ENCODE data around the gene TNS3.

The TNS3 gene

DNA sequence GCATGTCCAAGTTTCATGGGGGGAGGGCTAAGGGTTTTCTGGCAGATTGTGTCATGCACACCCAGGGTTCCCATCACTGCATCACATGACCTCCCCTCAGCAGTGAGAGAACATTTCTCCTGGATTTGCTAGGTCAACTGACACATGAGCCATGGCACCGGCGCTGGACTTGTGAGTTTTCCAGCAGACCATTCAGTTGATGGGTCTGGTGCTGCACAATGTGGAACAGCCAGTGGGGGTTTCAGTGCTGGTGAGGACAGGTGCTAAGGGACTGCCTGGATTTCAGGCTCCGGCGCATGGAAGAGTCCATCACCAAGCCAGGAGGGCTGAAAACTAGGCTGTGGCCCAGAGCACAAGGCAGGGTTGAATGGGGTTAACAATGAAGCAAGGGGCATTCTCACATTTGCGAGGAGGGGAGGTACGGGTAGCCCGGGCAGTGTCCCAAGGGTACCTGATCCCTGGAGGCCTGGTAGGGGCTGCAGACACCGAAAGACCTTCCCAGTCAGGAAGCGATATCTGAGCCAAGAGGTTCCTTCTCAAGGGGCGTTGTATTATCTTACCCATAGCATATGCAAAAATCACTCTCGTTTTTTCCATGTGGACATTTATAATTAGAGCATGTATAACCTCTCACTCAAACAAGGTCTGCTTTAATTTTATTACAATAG lies 203.0 kb downstream of the TNS3 start:
- no peak for DNase-seq

DNA sequence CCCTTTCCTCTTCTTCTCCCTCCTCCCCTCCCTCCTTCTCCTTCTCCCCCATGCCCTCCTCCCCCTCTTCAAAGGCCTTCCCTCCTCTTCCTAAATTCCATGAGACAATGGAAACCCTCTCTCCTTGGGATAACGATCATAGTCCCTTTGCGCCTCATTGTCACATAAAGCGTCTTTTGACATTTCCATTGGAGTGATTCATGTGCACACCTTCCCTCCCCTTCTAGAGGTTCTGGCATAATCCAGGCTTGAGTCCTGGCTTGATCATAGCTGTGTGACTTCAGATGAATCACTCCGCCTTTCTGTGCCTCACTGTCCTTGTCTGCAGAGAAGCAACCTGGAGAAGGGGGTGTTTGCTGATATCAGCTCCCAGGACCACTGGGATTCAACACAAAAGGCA lies 204.2 kb downstream of the TNS3 start:
- no peak for DNase-seq

DNA sequence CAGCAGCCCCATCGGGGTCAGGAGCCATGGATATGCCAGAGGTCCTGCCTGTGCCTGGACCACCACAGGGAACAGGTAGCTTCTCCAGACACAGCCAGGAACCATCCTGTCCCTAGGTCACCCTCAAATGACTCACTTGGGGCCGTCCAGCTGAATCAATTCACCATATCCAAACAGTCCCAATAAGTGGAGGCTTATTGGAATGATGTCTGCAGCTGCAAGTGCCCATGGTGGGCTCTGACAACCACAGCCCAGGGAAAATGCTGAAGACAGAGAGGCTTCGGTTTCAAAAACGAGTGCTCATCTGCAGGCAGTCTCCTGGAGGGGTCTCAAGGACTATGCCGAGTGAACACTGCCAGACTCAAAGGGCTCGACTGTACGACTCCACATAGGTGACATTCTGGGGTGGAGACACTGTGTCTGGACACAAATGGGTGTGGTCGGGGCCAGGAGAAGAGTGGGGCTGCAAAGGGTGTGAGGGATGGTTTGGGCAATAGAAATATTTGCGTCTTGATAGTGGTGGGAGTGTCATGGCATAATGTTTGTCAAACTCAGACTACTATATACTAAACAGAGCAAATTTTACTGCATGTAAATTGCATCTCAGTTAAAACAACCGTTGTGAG lies 204.8 kb downstream of the TNS3 start:
- DNase-seq: no peak

DNA sequence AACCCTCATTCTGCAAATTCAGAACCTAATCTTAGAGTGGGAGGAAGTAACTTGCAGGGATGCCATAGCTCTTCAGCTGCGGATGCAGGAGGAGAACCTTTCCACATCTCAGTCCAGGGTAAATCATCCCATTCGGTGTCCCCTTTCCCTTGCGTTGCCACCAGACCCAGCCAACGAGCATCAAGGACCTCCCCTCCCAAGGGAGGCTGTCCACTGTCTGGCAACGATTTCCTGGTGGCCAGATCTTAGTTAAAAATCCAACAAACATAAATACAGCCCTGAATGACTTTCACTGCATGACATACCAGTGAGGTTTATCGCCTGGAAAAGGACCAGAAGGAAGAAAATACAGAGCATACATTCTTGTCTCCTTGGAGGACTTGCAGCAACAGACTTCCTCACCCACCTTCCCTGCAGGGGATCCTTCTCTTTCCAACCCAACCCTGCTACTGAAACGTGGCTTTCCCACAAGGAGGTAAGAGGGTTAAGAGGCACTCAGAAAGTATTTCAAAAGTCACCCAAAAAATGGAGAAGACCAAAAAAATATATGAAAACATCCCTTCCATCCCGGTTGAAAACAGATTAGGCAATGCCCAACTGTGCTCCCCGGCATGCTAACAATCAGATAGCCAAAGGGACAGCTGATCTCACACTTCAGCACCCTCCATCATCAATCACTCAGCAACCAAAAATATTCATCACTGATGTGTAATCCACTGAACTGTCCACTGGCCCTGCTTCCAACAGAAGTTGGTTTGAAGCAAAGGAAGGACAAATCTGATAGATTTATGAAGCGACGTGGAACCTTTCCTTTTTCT lies 206.6 kb downstream of the TNS3 start:
- no peak for DNase-seq

DNA sequence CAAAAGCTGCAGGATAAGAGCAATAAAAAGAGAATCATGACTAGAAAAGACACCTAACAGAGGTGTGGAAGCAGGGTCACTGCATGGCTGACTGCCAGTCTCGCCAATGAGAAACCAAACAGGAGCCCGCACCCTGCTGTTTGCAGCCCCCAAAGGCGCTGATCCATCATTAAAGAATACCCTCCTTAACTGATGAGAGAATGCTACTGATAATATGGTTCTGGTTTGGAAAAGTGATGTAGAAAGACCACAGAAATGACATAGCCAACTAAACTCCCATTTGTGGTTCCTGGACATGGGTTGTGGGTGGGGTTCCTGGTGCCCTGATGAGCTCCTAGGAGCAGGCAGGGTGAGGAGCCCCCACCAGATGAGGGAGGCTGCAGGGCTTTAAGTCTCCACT lies 207.4 kb downstream of the TNS3 start:
- DNase-seq: no peak

DNA sequence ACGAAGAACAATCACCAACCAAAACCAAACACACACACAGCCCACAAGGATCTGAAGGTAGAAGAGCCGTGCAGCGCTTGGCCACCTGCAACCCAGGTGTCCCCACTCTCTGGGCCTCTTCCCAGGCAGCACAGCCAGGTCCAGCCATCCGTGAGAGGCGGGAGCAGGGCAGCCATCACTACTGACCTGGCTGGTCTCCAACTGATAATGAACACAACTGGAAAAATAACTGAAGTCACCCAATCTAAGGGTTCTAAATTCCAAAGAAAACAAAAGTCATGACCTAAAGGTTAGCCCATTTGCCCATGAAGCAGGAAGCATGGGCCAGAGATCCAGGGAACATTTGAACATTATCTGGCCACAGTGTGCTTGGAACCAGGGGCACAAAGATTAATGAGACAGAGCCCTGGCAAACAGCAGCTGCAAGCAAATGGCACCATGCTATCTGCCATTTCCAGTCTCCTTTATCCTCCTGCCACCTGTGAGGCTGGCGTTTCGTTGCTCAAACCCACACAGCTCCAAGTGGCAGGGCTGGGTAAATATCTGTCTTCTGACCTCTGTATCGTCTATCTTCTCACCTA lies 207.9 kb downstream of the TNS3 start:
- no peak for DNase-seq

DNA sequence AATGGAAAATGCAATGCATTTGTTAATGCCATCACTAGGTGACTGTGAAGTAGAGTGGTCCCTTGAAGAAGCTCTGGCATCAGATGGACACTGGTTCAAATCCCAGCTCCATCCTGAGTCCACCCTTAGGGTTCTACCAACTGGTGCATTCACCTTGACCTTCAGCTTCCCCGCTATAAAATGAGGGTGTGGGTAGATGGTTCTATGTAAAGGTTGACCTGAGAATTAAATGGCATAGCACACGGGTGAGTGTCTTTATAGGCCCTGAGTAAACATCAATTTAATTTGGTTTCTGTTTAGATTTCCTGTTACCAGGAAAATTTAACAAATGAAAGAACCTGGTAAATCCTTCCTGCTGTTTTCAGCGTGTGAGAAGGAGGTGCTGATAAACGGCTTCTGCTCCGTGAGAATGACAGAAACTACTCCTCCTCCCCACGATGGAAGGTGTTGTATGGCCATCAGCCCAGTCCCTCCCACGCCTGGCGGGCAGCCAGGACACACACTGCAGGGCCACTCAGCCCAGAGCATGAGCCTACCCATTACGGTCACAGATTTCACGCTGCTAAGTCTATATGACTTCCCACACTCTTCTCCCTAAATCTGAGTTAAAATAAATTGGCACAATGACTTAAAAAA lies 210.1 kb downstream of the TNS3 start:
- no peak for DNase-seq

DNA sequence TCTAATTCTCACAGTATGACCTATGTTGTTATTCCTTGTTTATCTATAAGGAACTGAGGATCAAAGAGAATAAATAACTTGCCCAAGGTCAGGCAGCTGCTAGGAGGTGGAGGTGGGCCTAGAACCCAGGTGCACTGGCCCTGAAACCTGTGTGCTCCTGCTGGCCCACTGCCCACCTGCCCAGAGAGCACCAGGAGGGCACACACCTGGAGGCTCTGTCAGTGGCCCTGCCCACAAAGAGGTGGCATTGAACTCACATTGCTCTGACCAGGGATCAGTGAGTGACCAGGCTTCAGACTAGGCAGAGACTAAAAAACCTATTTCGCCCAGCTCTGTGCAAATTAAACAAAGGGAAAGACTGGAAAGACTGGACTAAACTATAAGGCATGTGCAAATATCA lies 210.6 kb downstream of the TNS3 start:
- DNase-seq: no peak

DNA sequence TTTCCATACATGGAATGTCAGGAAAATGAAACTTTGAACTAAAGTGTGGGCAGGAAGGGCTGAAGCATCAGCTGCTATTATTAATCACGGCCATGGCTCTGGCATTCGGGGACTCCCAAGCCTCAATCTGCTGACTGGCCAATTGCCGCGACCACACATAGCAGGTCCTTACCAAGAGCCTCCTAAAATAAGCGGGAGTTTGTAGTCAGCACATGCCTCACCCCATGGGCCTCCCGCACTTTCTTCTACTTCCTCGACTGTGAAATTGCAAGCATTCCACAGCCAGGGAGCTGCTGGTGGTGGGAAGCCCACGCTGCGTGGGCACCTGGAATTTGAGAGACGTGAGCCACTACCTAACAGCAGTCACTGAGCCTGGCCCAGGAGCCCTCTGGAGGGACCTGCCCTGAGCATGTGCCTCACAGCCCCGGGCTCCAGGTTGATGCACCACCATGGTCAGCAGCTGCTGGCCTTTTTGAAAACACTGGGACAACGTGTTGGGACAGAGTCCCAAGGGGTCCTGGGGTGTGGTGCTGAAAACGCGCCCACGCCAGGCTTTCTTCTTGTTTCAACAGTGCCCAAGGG lies 211.4 kb downstream of the TNS3 start:
- no peak for DNase-seq

DNA sequence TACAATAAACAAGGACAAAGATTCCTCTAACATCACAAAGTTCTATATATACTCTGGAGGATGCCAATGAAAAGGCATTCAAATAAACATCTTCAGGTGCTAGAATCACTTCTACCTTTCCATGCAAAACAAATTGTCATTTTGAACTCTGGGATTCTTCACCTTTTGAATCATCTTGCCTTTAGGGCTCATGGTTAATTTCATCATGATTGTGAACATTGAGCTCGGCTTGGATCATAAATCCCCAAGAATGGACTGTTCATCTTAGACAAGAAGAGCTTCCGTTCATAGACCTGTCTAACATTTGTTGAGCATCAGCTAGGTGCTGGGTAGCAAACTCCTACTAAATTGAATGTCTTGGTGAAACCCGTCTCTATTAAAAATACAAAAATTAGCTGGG lies 212.2 kb downstream of the TNS3 start:
- no peak for DNase-seq

DNA sequence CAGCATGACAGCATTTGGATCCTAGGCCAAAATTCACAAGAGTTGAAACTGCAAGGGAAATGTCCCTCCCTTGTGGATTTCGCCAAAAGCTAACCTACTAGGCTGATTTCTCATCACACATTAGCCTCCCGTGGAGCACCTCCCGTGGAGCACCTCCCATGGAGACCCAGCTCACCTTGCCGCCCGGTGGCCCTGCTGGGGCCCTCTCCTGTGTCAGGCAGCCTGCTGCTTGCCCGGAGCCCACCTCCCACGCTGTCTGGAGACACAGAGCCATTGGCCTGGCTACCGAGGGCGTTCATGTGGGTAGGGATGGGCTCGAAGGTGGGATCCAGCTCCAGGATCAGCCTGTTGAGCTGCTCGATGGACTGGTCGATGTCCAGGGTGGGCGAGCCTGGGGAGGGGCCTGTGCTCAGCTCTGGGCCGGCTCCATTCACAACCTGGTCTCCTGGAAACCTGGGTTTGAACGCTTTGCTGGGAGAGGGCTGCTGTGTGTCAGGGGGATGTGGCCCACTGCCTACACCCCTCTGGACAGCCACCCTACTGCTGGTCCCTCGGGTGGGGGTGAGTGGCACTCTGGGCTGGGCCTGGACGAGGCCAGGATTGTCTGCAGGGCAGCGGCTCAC lies 213.6 kb downstream of the TNS3 start:
- no peak for DNase-seq

DNA sequence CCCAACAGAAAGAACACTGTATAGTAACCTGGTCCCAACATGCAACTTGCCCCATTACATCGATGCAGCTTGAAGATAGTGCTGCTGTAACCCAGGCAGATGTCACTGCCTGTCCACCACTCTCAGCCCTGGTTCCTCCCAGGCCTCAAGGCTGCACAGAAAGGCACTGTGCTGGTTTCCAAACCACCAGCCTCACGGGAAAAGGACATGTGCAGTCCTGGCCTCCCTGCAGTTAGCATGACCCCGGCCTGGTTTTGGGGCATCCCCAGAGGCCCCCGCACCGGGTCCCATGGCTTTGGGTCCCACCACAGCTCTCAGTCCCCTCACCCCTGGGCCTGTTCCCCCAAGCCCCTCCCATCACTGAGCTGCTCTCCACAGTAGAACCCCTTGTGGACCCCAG lies 214.5 kb downstream of the TNS3 start:
- DNase-seq: no peak

DNA sequence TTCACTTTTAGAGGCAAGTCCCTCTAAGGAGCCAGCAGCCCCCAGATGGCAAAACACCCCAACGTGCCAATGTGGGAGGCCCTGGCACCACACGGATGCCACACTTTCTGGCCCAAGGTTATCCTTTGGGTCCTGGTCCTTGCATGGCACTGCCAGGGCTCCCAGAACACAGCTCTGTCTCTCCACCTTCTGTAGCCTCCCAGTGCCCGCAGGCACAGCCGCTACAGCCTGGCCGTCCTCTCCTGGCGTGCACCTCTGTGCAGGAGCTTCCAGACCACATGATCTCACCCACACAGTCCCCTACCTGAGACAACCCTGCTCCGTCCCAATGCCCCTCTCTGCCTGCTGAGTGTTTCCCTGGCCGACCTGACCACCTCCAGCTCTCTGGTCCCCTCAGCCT lies 215.0 kb downstream of the TNS3 start:
- no peak for DNase-seq

DNA sequence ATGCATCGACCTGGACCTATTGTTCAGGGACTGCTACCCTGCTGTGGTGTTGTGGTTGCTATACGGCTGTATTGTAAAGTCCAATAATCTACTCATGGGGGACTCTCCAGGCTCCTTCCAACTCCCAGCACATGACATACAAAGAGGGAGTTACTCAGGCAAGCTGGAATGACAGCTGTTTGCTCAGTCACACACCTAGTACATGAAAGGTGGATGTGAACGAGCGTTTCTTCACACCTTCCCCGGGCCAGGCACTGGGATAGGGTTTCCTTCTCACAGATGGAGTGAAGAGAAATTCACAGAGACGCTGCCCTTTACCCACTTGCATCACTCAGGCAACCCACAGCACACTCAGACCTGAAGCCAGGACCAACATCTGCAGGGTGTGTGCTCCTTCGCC lies 215.7 kb downstream of the TNS3 start:
- DNase-seq: no peak

DNA sequence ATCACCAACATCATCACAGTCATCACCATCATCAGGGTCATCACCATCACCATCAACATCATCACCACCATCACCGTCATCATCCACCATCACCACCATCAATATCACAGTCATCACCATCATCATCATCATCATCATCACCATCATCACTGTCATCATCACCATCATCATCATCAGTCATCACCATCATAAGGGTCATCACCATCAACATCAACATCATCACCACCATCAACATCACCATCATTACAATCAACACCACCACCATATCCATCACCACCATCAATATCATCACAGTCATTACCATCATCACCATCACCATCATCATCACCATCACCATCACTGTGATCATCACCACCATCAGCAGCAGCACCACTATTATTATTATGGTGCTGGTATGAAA lies 218.9 kb downstream of the TNS3 start:
- DNase-seq: no peak

DNA sequence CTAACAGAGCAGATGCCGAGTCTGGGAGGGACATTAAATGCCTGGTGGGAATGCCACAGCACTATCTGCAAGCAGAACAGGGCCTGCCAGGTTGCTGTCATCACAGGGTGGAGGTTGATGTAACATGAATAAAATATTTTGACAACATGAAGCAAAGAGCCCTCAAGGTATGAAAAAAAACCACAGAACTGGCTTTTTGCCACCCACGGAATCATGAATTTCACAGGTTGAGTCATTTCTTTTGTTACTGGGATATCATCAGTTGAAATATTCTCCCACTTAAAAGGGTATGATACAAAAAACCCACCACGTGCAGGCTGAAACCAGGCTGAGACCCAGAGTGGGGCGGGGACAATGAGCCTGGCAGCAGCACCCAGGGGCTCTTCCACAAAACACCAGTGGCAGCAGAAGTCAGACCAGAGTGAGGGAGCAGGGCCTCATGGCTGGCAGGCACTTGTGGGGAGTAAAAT lies 220.1 kb downstream of the TNS3 start:
- DNase-seq: no peak

DNA sequence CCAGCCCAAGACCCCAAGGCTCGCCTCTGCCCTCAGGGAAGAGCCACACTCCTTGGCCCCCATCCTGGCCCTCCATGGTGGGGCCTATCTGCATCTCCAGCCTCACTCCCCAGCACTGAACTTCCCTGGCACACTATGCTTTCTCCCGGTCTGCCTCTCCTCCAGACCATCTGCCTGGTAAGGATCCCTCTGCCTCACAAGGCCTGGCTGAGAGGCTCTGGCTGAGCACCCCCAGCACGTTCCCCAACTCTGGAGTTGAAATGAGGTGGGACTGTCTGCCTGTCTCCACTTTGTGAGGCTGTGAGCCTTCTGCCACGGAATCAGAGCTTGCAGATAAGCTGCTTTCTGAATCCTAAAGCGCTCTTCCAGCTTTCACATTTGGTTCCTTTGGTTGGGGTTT lies 220.7 kb downstream of the TNS3 start:
- no peak for DNase-seq

DNA sequence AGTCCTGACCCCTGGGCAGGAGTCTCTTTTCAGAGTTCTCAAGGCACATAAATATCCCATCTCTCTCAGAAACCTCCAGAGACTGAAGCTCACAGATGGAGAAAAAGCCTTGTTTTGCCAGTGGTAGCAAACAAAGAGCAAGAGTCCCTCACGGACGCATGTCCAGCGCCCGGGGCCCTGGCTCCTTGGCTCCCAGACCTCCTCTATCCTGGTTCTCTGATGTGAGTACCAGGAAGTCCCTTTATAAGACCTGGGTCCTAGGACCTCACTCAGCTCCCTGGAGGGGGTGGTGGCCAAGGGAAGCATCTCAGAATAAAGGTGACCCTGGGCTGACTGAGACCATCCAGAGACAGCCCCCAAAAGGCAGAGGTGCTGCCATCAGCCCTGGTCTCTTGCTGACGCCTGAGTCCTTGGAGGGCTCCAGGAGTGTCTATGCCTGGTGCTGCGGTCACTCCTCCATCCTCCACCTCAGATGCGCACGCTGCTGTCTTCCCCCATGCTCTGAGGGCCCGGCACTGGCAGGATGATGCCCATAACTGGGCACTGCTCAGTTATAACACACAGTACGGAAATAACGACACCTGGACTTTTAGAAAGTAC lies 221.5 kb downstream of the TNS3 start:
- DNase-seq: no peak

DNA sequence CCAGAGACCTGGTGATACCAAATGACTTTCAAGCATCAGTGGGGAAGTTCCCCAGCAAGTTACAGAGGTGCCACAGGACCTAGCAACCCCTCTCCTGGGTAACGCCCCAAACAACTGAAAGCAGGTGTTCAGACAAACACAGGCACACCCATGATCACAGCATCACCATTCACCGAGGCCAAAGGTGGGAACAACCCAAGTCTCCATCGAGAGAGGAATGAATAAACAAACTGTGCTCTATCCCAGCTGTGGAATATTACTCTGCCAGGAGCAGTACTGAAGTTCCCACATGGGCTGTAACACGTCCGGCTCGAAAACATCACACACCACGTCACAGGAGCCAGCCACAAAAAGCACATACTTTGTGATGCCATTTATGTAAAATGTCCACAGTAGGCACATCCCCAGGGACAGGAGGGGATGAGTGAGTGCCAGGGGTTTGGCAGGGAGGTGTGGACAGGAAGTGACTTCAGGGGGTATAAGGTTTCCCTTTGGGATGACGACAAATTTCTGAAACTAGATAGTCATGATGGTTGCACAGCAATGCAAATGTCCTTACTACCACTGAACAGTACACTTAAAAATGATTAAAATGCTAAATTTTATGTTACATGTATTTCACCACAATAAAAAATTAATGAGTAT lies 222.8 kb downstream of the TNS3 start:
- no peak for DNase-seq

DNA sequence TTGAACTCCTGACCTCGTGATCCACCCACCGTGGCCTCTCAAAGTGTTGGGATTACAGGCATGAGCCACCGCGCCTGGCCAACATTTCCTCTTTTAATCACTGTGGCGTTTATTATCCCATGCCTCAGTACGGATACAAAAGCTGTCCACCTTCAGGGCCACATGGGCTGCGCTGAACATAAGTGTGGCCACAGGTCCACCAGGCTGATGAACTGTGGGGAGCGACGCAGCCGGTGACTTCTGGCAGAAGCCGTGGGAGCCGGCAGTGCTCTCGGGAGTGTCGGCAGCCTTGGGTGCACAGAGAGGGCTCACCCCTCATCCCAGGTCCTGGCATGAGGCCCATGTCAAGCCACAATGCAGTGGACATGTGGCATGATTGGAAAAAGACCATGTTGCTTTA lies 223.6 kb downstream of the TNS3 start:
- DNase-seq: no peak

DNA sequence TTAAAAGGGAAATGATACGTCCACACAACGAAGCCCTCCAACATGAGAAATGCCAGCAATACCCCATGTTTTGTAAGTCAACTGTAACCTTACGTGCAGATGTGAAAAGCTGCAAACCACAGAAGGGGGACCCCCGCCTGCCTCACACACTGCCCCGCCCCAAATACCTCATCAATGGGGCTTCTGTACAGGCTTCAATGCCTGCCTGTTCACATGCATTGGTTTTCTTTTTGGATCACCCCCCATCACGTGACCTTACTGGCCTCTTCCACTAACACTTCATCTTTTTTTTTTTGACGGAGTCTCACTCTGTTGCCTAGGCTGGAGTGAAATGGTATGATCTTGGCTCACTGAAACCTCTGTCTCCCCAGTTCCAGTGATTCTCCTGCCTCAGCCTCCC lies 224.0 kb downstream of the TNS3 start:
- no peak for DNase-seq

DNA sequence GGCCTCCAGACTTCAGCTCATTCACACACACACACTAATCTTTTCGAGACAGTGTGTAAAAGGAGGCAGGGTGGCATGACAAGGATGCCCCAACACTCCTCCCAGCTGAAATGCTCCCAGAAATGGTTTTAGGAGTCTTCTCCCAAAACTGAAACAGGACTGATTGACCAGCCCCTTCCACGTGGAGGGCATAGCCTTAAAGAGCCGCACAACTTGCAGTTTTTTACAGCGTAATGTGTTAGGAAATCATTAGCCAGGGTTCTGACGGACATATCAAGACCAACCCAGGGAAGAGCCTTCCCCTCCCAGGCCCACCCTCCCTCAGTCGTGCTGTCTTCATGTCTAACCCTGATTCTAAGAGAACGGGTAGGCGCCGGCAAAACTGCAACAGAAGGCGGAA lies 224.6 kb downstream of the TNS3 start:
- no peak for DNase-seq

All from GF-D8 (cell line).